Measurements from ENCODE around the gene PANK2. TPM values are rescaled to one million over a fixed set of nuclear protein-coding genes. Genes with fewer than 3 reads are reported as not detected.

PANK2 gene
- polyA plus RNA-seq, 1 donor (not counting 4 experiments of a cell fraction or from before 2014, with no cell fraction given) = 23.6 TPM

DNA sequence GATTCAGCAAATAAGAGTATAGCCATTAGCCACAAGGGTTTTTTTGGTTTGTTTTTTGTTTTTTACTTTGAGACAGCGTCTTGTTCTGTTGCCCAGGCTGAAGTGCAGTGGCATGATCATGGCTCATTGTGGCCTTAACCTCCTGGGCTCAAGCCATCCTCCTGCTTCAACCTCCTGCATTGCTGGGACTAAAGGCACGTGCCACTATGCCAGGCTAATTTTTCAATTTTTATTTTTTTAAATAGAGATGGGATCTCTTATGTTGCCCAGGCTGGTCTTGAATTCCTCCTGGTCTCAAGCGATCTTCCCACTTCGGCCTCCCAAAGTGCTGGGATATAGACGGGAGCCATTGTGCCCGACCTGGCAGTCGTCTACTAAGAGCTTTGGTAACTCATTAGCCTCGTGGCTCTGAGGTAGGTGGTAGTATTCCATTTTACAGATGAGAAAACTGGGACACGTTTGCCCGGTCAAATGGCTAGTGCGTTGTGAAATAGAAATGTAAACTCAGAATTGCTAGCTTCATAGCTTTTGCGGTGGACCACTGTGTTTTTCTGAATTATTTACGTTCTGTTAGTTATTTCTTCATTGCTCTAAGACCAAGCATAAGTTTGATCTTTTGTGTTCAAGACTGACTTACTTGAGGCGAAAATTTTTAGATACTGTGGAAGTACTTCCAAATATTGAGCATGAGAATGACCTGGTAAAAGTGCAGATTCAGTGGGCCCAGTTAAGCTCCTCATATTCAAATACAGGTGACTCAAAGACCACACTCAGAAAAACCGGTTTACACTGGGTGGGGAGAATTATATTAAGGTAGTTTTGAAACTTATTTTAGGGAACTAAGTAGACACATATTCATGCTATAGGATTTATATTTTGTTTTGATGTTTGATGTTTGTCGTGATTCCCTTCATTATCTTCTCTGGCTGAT lies 2.1 kb downstream of the PANK2 start:
- Histone ChIP-seq H2AFZ (ENCODE audit: control insufficient read depth, low read length) (no peak overlapping the region), H3K4me1 (ENCODE audit: control insufficient read depth, extremely low read depth, insufficient read depth, low read length) (peaks cover 41% of the 10 kb centered on the region), H3K36me3 (ENCODE audit: control insufficient read depth in 2 of 2, extremely low read depth in 1 of 2, insufficient read depth in 2 of 2, low read length in 2 of 2) (peaks cover 0 to 10% of the 10 kb centered on the region in 2 experiments), H3K79me2 (ENCODE audit: control insufficient read depth, insufficient read depth, low read length) (peaks cover 84% of the 10 kb centered on the region), H3K4me2 (ENCODE audit: control insufficient read depth, extremely low read depth, insufficient read depth, low read depth, low read length) (peak overlapping the region; percentile 82), H3K9ac (ENCODE audit: control insufficient read depth, extremely low read depth, insufficient read depth, low read length) (peak overlapping the region; percentile 89), H3K9me3 (ENCODE audit: control insufficient read depth, low read depth, low read length) (no peaks in the 10 kb centered on the region), H3K4me3 (ENCODE audit: control insufficient read depth in 2 of 3, extremely low read depth in 1 of 3, insufficient read depth in 2 of 3, low read depth in 1 of 3, low read length in 3 of 3) (peak overlapping the region; percentile 70 to 91 (median 90)), H3K27ac (ENCODE audit: control insufficient read depth, insufficient read depth, low read length) (peak overlapping the region; percentile 83), H3K27me3 (ENCODE audit: control insufficient read depth, extremely low read depth, insufficient read depth, low read length) (no peaks in the 10 kb centered on the region), H3K9me1 (ENCODE audit: control insufficient read depth, extremely low read depth, insufficient read depth, low read length) (no peaks in the 10 kb centered on the region), H4K20me1 (ENCODE audit: control insufficient read depth, extremely low read depth, insufficient read depth, low read length) (peaks cover 46% of the 10 kb centered on the region)
- FAIRE-seq = no peak
- TF ChIP-seq EZH2 (IDR thresholded peaks at IDR 0.05; ENCODE audit: low read length) = no peak
- TF ChIP-seq, protein P1, sequence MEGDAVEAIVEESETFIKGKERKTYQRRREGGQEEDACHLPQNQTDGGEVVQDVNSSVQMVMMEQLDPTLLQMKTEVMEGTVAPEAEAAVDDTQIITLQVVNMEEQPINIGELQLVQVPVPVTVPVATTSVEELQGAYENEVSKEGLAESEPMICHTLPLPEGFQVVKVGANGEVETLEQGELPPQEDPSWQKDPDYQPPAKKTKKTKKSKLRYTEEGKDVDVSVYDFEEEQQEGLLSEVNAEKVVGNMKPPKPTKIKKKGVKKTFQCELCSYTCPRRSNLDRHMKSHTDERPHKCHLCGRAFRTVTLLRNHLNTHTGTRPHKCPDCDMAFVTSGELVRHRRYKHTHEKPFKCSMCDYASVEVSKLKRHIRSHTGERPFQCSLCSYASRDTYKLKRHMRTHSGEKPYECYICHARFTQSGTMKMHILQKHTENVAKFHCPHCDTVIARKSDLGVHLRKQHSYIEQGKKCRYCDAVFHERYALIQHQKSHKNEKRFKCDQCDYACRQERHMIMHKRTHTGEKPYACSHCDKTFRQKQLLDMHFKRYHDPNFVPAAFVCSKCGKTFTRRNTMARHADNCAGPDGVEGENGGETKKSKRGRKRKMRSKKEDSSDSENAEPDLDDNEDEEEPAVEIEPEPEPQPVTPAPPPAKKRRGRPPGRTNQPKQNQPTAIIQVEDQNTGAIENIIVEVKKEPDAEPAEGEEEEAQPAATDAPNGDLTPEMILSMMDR (optimal IDR thresholded peaks at IDR 0.05 in 1 of 3, IDR thresholded peaks at IDR 0.05 in 1 of 3, conservative IDR thresholded peaks at IDR 0.05 in 1 of 3; ENCODE audit: extremely low read depth in 1 of 3, insufficient read depth in 2 of 3, low read length in 3 of 3) = no peak
- dilution Hi-C loops (cut with MboI; ENCODE audit: extremely low pct_ligation_motif_present, low sequenced_read_pairs) = no loop called here
- DNase-seq (ENCODE audit: low read depth, low spot score) = no peak

DNA sequence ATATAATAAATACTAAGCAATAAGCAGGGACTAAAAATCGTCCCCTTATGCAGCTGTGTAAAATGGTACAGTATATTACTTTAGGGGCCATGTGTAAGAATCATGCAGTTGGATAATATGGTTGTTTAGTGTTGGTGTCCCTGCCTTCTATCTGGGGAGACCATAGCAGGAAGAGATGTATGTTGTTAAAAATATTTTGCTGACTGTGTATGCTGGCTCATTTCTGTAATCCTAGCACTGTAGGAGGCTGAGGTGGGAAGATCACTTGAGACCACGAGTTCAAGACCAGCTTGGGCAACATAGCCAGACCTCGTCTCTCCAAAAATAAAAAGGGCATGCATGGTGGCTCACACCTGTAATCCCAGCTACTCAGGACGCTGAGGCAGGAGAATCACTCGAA lies 5.6 kb downstream of the PANK2 start:
- Histone ChIP-seq H3K4me2 (ENCODE audit: control insufficient read depth, extremely low read depth, insufficient read depth, low read depth, low read length) (no peak overlapping the region), H2AFZ (ENCODE audit: control insufficient read depth, low read length) (no peak overlapping the region), H3K79me2 (ENCODE audit: control insufficient read depth, insufficient read depth, low read length) (peaks cover 98% of the 10 kb centered on the region), H3K4me3 (ENCODE audit: control insufficient read depth in 2 of 3, extremely low read depth in 1 of 3, insufficient read depth in 2 of 3, low read depth in 1 of 3, low read length in 3 of 3) (no peak overlapping the region), H3K27me3 (ENCODE audit: control insufficient read depth, extremely low read depth, insufficient read depth, low read length) (no peaks in the 10 kb centered on the region), H3K4me1 (ENCODE audit: control insufficient read depth, extremely low read depth, insufficient read depth, low read length) (peaks cover 47% of the 10 kb centered on the region), H3K36me3 (ENCODE audit: control insufficient read depth in 2 of 2, extremely low read depth in 1 of 2, insufficient read depth in 2 of 2, low read length in 2 of 2) (peaks cover 6 to 18% of the 10 kb centered on the region in 2 experiments), H3K9me3 (ENCODE audit: control insufficient read depth, low read depth, low read length) (no peaks in the 10 kb centered on the region), H4K20me1 (ENCODE audit: control insufficient read depth, extremely low read depth, insufficient read depth, low read length) (peaks cover 75% of the 10 kb centered on the region), H3K9ac (ENCODE audit: control insufficient read depth, extremely low read depth, insufficient read depth, low read length) (no peak overlapping the region), H3K27ac (ENCODE audit: control insufficient read depth, insufficient read depth, low read length) (no peak overlapping the region), H3K9me1 (ENCODE audit: control insufficient read depth, extremely low read depth, insufficient read depth, low read length) (peaks cover 12% of the 10 kb centered on the region)
- no peak for DNase-seq (ENCODE audit: low read depth, low spot score)
- dilution Hi-C loops (cut with MboI; ENCODE audit: extremely low pct_ligation_motif_present, low sequenced_read_pairs) = no loop called here
- no peak for FAIRE-seq
- TF ChIP-seq EZH2 (IDR thresholded peaks at IDR 0.05; ENCODE audit: low read length) = no peak
- TF ChIP-seq, protein P1 (optimal IDR thresholded peaks at IDR 0.05 in 1 of 3, IDR thresholded peaks at IDR 0.05 in 1 of 3, conservative IDR thresholded peaks at IDR 0.05 in 1 of 3; ENCODE audit: extremely low read depth in 1 of 3, insufficient read depth in 2 of 3, low read length in 3 of 3) = no peak

Measured in keratinocyte (primary cell).